Chondrocyte (in vitro differentiated cells): ENCODE measurements around the gene LRBA. TPM values are rescaled to one million over a fixed set of nuclear protein-coding genes. Genes with fewer than 3 reads are reported as not detected.
"Not testable (repeated sequence)": the region's sequence is repeated elsewhere in the genome, so short reads cannot be mapped to it uniquely, and the experiment has no call there.

Experiments
- DNase-seq: peaks from one replicate; pipeline ENCODE4 v3.0.0; 2021; ENCODE audit warnings: mixed read lengths, low spot score
- H3K27ac Mint-ChIP-seq: one replicate; pipeline ENCODE4 v1.8.0; 2021; ENCODE audit warnings: mild to moderate bottlenecking, moderate library complexity, mixed read lengths; ENCODE audit not compliant: unreplicated experiment
- H3K27me3 Mint-ChIP-seq: 2 replicates; pipeline ENCODE4 v1.8.0; 2021; ENCODE audit warnings: low read depth, mixed read lengths
- H3K36me3 Mint-ChIP-seq: 2 replicates; pipeline ENCODE4 v1.8.0; 2021; ENCODE audit warnings: low read depth, mixed read lengths
- H3K4me1 Mint-ChIP-seq: 2 replicates; pipeline ENCODE4 v1.8.0; 2021; ENCODE audit warnings: low read depth, mild to moderate bottlenecking, mixed read lengths
- H3K4me3 Mint-ChIP-seq: one replicate; pipeline ENCODE4 v1.8.0; 2021; ENCODE audit warnings: mild to moderate bottlenecking, moderate library complexity, mixed read lengths; ENCODE audit not compliant: unreplicated experiment
- H3K9me3 Mint-ChIP-seq: 2 replicates; pipeline ENCODE4 v1.8.0; 2021; ENCODE audit warnings: low read depth, mixed read lengths
- total RNA-seq: library from RNA; stranded (reverse); gene quantifications from 3 replicates; pipeline ENCODE4 v1.2.1, GENCODE V29; 2021
- TF ChIP-seq, protein P1 (sequence below): fragments of 200-600 bp; sonication (generic); IDR thresholded peaks from 2 replicates; pipeline ENCODE4 v1.5.0; 2021; ENCODE audit warnings: antibody characterized with exemption, mild to moderate bottlenecking, moderate library complexity

The LRBA gene
- total RNA-seq, 1 donor from 2014 or later = 19.7 TPM

DNA sequence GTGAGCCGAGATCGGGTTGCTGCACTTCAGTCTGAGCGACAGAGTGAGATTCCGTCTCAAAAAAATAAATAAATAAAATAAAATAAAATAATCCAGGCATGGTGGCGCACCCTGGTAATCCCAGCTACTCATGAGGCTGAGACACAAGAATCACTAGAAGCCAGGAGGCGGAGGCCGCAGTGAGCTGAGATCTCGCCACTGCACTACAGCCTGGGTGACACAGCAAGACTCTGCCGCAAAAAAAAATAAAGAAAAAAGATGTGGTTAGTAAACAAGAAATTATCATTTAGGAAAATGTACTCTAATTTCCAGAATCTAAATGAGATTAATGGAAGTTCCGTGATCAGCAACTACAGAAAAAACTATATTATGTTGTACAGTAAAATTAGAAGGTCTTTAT is 14.5 kb upstream of the LRBA start:
- H3K9me3 Mint-ChIP-seq = no peaks in the 10 kb centered on the region
- DNase-seq = no peak
- H3K4me1 Mint-ChIP-seq = peaks cover 5% of the 10 kb centered on the region
- H3K27ac Mint-ChIP-seq = no peak overlapping the region
- no peaks in the 10 kb centered on the region for H3K36me3 Mint-ChIP-seq
- TF ChIP-seq, protein P1, sequence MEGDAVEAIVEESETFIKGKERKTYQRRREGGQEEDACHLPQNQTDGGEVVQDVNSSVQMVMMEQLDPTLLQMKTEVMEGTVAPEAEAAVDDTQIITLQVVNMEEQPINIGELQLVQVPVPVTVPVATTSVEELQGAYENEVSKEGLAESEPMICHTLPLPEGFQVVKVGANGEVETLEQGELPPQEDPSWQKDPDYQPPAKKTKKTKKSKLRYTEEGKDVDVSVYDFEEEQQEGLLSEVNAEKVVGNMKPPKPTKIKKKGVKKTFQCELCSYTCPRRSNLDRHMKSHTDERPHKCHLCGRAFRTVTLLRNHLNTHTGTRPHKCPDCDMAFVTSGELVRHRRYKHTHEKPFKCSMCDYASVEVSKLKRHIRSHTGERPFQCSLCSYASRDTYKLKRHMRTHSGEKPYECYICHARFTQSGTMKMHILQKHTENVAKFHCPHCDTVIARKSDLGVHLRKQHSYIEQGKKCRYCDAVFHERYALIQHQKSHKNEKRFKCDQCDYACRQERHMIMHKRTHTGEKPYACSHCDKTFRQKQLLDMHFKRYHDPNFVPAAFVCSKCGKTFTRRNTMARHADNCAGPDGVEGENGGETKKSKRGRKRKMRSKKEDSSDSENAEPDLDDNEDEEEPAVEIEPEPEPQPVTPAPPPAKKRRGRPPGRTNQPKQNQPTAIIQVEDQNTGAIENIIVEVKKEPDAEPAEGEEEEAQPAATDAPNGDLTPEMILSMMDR = no peak
- no peak overlapping the region for H3K4me3 Mint-ChIP-seq
- no peaks in the 10 kb centered on the region for H3K27me3 Mint-ChIP-seq

GRCh38 chr4:151029006-151029405 is 13.9 kb upstream of the LRBA start:
- not testable (repeated sequence) for H3K9me3 Mint-ChIP-seq, H3K4me1 Mint-ChIP-seq

DNA sequence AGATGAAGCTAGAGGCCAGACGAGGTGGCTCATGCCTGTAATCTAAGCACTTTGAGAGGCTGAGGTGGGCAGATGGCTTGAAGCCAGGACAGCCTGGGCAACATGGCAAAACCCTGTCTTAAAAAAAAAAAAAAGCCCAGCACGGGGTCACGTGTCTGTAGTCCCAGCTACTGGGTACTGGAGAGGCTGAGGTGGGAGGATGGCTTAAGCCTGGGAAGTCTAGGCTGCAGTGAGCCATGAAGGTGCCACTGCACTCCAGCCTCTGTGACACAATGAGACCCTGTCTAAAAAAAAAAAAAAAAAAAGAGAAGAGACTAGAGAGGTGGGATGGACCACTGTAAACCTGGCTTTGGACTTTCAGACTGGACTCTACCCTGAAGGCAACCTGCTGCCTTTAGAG is 10.7 kb upstream of the LRBA start:
- TF ChIP-seq, protein P1 = no peak
- DNase-seq = no peak
- Mint-ChIP-seq H3K4me1 (no peaks in the 10 kb centered on the region), H3K27me3 (no peaks in the 10 kb centered on the region), H3K9me3 (no peaks in the 10 kb centered on the region), H3K36me3 (no peaks in the 10 kb centered on the region), H3K4me3 (no peak overlapping the region), H3K27ac (no peak overlapping the region)

More at GRCh38 chr4:151029006-151029405, 13.9 kb upstream of the LRBA start:
- not testable (repeated sequence) for H3K27ac Mint-ChIP-seq, H3K4me3 Mint-ChIP-seq, H3K36me3 Mint-ChIP-seq, H3K27me3 Mint-ChIP-seq, DNase-seq

- TF ChIP-seq, protein P1 = no peak
- Mint-ChIP-seq H3K4me1 (no peaks in the 10 kb centered on the region), H3K36me3 (no peaks in the 10 kb centered on the region), H3K4me3 (no peak overlapping the region), H3K27ac (no peak overlapping the region), H3K27me3 (no peaks in the 10 kb centered on the region), H3K9me3 (no peaks in the 10 kb centered on the region)
- no peak for DNase-seq
Measured at GRCh38 chr4:151022586-151022985, 7.5 kb upstream of the LRBA start.

DNA sequence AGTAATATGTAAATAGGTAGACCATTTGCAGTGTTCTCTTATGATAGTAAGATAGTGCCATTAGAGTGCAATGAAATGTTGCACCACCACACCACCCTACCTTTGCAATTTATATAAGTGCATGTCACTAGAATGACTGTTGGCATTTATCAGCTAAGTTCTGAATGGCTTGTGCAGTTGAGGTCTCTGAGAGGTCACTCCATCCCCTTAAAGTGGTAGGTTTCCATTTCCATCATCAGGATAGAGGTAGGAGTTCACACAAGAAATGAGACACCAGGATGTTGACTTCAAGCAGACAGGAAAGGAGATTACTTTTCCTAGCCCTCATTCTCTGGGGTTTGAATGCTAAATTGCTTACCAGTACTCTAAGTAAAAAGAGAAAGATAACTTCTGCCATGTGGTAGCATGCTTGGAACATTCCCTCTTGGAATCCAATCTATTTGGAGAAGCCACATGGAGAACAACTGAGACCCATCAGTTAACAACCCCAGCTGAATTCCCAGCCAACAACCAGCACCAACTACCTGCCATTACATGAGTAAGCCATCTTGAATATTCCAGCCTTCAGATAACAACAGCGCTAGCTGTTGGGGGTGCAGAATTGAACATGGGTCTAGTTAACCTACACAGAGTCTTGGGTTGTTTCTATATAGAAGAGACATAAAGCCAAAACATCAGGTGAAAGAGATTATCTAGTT is 6.7 kb upstream of the LRBA start:
- TF ChIP-seq, protein P1 = no peak
- H3K27ac Mint-ChIP-seq = no peak overlapping the region

More for the DNA sequence above, 6.7 kb upstream of the LRBA start:
- DNase-seq = no peak
- Mint-ChIP-seq H3K4me1 (no peaks in the 10 kb centered on the region), H3K27me3 (no peaks in the 10 kb centered on the region), H3K9me3 (no peaks in the 10 kb centered on the region), H3K4me3 (no peak overlapping the region), H3K36me3 (no peaks in the 10 kb centered on the region)
